Vagina (tissue), 2 donors: ENCODE results near the gene NUP62.

ENCODE experiments used
- CTCF ChIP-seq, 3 experiments: fragments of 450-650 bp in 2 of 3; fragments of 200-600 bp in 1 of 3; sonication (generic) in 1 of 3; IDR thresholded peaks; one replicate each; pipeline ENCODE4 v1.5.1; 2017 to 2019; ENCODE audit warnings: antibody characterized with exemption in 3 of 3, mild to moderate bottlenecking in 2 of 3, moderate library complexity in 2 of 3
- POLR2A ChIP-seq, 2 donors: fragments of 450-650 bp; IDR thresholded peaks; one replicate each; pipeline ENCODE4 v1.6.1; 2017; ENCODE audit warnings: antibody characterized with exemption in 2 of 2, mild to moderate bottlenecking in 2 of 2, moderate library complexity in 2 of 2
- POLR2AphosphoS5 ChIP-seq, 2 donors: sonication (generic); formaldehyde crosslinking; IDR thresholded peaks; one replicate each; pipeline ENCODE4 v1.9.0; 2017; ENCODE audit warnings: antibody characterized with exemption in 2 of 2, mild to moderate bottlenecking in 2 of 2, low read depth in 1 of 2; ENCODE audit not compliant: insufficient read depth in 1 of 2

- TF ChIP-seq POLR2A (IDR thresholded peaks at IDR 0.05) (no peak), CTCF (IDR thresholded peaks at IDR 0.05) (no peak), POLR2AphosphoS5 (IDR thresholded peaks at IDR 0.05; ENCODE audit: insufficient read depth in 1 of 2, low read depth in 1 of 2) (no peak)
Measured at GRCh38 chr19:49918089-49918488, 11.2 kb downstream of the NUP62 start.
